ENCODE measurements around the gene UBE2H.

Gene UBE2H

GRCh38 chr7:129784783-129785684 lies 167.7 kb downstream of the UBE2H start:
- H3K4me3 ChIP-seq (ENCODE audit: low read depth, low read length) = peak overlapping the region; percentile 45
- TF ChIP-seq POLR2A (IDR thresholded peaks at IDR 0.05; ENCODE audit: extremely low read depth, insufficient read length) (no peak), MAX (IDR thresholded peaks at IDR 0.05; ENCODE audit: low read depth, low read length) (no peak), MYC (IDR thresholded peaks at IDR 0.05; ENCODE audit: low read depth, low read length) (no peak), CTCF (IDR thresholded peaks at IDR 0.05; ENCODE audit: low read depth, low read length) (no peak)
- peak; percentile 77 for DNase-seq (ENCODE audit: low read depth)

GRCh38 chr7:129784437-129784782 lies 168.3 kb downstream of the UBE2H start:
- no peak overlapping the region for H3K4me3 ChIP-seq (ENCODE audit: low read depth, low read length)
- TF ChIP-seq POLR2A (IDR thresholded peaks at IDR 0.05; ENCODE audit: extremely low read depth, insufficient read length) (no peak), MAX (IDR thresholded peaks at IDR 0.05; ENCODE audit: low read depth, low read length) (no peak)

GRCh38 chr7:129783584-129783919 lies 169.2 kb downstream of the UBE2H start:
- H3K4me3 ChIP-seq (ENCODE audit: low read depth, low read length) = no peak overlapping the region
- no peak for TF ChIP-seq MYC (IDR thresholded peaks at IDR 0.05; ENCODE audit: low read depth, low read length)
- TF ChIP-seq CTCF (IDR thresholded peaks at IDR 0.05; ENCODE audit: low read depth, low read length) = no peak
- no peak for TF ChIP-seq POLR2A (IDR thresholded peaks at IDR 0.05; ENCODE audit: extremely low read depth, insufficient read length)
- TF ChIP-seq MAX (IDR thresholded peaks at IDR 0.05; ENCODE audit: low read depth, low read length) = no peak

More at GRCh38 chr7:129784437-129784782, 168.3 kb downstream of the UBE2H start:
- DNase-seq (ENCODE audit: low read depth) = no peak

GRCh38 chr7:129782818-129783583 lies 169.8 kb downstream of the UBE2H start:
- no peak for DNase-seq (ENCODE audit: low read depth)

More at GRCh38 chr7:129783584-129783919, 169.2 kb downstream of the UBE2H start:
- no peak for DNase-seq (ENCODE audit: low read depth)

GRCh38 chr7:129781928-129782817 lies 170.6 kb downstream of the UBE2H start:
- no peak overlapping the region for H3K4me3 ChIP-seq (ENCODE audit: low read depth, low read length)
- DNase-seq (ENCODE audit: low read depth) = no peak
- TF ChIP-seq POLR2A (IDR thresholded peaks at IDR 0.05; ENCODE audit: extremely low read depth, insufficient read length) = no peak
- TF ChIP-seq MAX (IDR thresholded peaks at IDR 0.05; ENCODE audit: low read depth, low read length) = no peak
- TF ChIP-seq CTCF (IDR thresholded peaks at IDR 0.05; ENCODE audit: low read depth, low read length) = no peak

More at GRCh38 chr7:129782818-129783583, 169.8 kb downstream of the UBE2H start:
- no peak overlapping the region for H3K4me3 ChIP-seq (ENCODE audit: low read depth, low read length)
- no peak for TF ChIP-seq MYC (IDR thresholded peaks at IDR 0.05; ENCODE audit: low read depth, low read length)
- TF ChIP-seq POLR2A (IDR thresholded peaks at IDR 0.05; ENCODE audit: extremely low read depth, insufficient read length) = no peak
- TF ChIP-seq MAX (IDR thresholded peaks at IDR 0.05; ENCODE audit: low read depth, low read length) = no peak
- no peak for TF ChIP-seq CTCF (IDR thresholded peaks at IDR 0.05; ENCODE audit: low read depth, low read length)

Measured in NB4 (cell line).